GM18873 (cell line): ENCODE results near the gene PTPRN2.
"Not testable (repeated sequence)": the region's sequence is repeated elsewhere in the genome, so short reads cannot be mapped to it uniquely, and the experiment has no call there.

Experiments used
- ATAC-seq: cut with Tn5 transposase; IDR thresholded peaks from one replicate; pipeline ENCODE4 v1.9.1; 2021; ENCODE audit warnings: mild to moderate bottlenecking, moderate library complexity, moderate number of reproducible peaks; ENCODE audit not compliant: unreplicated experiment, low FRiP score

The PTPRN2 gene

GRCh38 chr7:157850481-157851444 lies 736.9 kb downstream of the PTPRN2 start:
- no peak for ATAC-seq

- no peak for ATAC-seq
Measured at GRCh38 chr7:157849726-157850125, 737.9 kb downstream of the PTPRN2 start.

GRCh38 chr7:157849341-157849596 lies 738.4 kb downstream of the PTPRN2 start:
- no peak for ATAC-seq

GRCh38 chr7:157848508-157849340 lies 738.9 kb downstream of the PTPRN2 start:
- ATAC-seq, result no peak

- ATAC-seq, result not testable (repeated sequence)
Measured at GRCh38 chr7:157847756-157848487, 739.7 kb downstream of the PTPRN2 start.

- not testable (repeated sequence) for ATAC-seq
Measured at GRCh38 chr7:157846746-157847145, 740.9 kb downstream of the PTPRN2 start.

GRCh38 chr7:157846271-157846670 lies 741.4 kb downstream of the PTPRN2 start:
- no peak for ATAC-seq

GRCh38 chr7:157845203-157845835 lies 742.3 kb downstream of the PTPRN2 start:
- ATAC-seq, result no peak

GRCh38 chr7:157844611-157845010 lies 743.0 kb downstream of the PTPRN2 start:
- no peak for ATAC-seq

GRCh38 chr7:157844141-157844540 lies 743.5 kb downstream of the PTPRN2 start:
- ATAC-seq, result no peak

- ATAC-seq, result no peak
Measured at GRCh38 chr7:157843336-157844140, 744.1 kb downstream of the PTPRN2 start.

GRCh38 chr7:157841773-157842370 lies 745.8 kb downstream of the PTPRN2 start:
- ATAC-seq, result no peak

GRCh38 chr7:157840914-157841772 lies 746.5 kb downstream of the PTPRN2 start:
- no peak for ATAC-seq

- ATAC-seq, result no peak
Measured at GRCh38 chr7:157840174-157840913, 747.3 kb downstream of the PTPRN2 start.

GRCh38 chr7:157839672-157840167 lies 747.9 kb downstream of the PTPRN2 start:
- ATAC-seq, result no peak

- ATAC-seq, result no peak
Measured at GRCh38 chr7:157839226-157839625, 748.4 kb downstream of the PTPRN2 start.

- no peak for ATAC-seq
Measured at GRCh38 chr7:157837561-157837960, 750.1 kb downstream of the PTPRN2 start.
